ENCODE data around the gene GGNBP2. TPM values are rescaled to one million over a fixed set of nuclear protein-coding genes. Genes with fewer than 3 reads are reported as not detected.
A peak's percentile ranks its signal among the peaks of the same experiment; 100 is the strongest.

The GGNBP2 gene
- polyA plus RNA-seq, 3 donors: 76.7 to 95.9 (median 91.3) TPM

DNA sequence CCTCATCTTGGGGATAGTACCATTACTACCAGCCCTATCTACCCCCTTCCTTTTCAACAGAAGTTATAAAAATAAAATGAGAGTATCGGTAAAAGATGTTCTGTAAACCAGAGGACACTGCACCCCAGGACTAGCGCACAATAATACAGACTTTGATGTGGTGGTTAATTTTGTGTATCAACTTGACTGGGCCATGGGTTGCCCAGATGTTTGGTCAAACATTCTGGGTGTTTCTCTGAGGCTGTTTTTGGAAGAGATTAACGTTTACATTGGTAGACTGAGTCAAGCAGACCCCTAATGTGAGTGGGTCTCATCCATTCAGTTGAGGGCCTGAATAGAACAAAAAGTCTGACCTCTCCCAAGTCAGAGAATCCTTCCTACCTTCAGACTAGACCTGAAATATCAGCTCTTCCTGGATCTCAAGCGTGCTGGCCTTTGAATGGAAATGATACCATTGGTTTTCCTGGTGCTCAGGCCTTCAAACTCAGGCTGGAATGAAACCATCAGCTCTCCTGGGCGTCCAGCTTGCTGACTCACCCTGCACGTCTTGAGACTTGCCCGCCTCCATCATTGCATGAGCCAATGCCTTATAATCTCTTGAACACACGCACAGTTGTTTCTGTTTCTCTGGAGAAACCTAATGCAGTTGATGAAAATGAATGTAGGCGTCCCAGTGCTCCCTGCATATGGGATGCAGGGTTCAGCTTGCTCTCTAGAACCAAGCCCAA, 66.8 kb downstream of the GGNBP2 start:
- DNase-seq (ENCODE audit: extremely low read depth in 1 of 11, low read depth in 9 of 11, low spot score in 4 of 11): no peak

DNA sequence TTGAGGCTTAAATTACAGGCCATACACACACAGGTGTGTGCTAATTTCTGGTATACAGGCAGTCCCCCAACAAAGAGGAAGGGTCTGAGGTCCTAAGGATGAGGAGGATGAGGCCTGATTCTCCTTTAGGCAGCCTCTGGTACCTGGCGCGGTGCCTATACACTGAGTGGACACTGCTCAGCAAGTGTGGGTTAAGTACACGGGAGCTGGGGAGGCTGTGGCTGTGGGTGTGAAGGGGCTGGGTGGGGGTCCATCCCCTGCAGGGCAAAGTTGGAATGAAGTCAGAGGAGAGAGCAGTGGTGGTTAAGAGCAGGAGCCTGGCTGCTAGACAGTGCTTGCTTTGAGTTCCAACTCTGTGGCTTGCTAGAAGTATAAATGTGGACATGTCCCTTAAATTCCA, 67.6 kb downstream of the GGNBP2 start:
- no peak for DNase-seq (ENCODE audit: extremely low read depth in 1 of 11, low read depth in 9 of 11, low spot score in 4 of 11)

GRCh38 chr17:36613155-36613554, 68.4 kb downstream of the GGNBP2 start:
- no peak for DNase-seq (ENCODE audit: extremely low read depth in 1 of 11, low read depth in 9 of 11, low spot score in 4 of 11)

- DNase-seq (ENCODE audit: extremely low read depth in 1 of 11, low read depth in 9 of 11, low spot score in 4 of 11): no peak
These were observed 69.4 kb downstream of the GGNBP2 start for GRCh38 chr17:36614081-36614480.

GRCh38 chr17:36614933-36615332, 70.2 kb downstream of the GGNBP2 start:
- DNase-seq (ENCODE audit: extremely low read depth in 1 of 11, low read depth in 9 of 11, low spot score in 4 of 11): peak in 1 of 11 donors; percentile 57

GRCh38 chr17:36616061-36617029, 71.6 kb downstream of the GGNBP2 start:
- no peak for DNase-seq (ENCODE audit: extremely low read depth in 1 of 11, low read depth in 9 of 11, low spot score in 4 of 11)

DNA sequence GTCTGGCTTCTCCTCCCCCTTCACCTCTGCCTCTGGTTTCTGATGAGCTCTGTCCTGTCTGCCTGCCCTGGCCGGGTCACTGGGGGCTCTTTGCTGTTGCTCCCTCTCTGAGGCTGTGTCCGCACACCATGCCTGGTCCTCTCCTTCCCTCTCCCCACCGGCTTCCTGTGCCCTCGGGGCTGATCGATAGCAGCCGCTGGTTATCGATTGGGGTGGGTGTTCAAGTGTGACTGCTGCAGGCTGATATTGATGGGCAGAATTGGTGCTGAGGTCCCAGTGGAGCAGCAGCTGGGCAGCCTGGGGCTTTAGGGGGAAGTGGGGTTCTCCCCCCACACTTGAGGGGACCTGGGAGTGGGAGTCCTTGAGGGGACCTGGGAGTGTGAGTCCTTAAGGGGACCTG, 73.1 kb downstream of the GGNBP2 start:
- no peak for DNase-seq (ENCODE audit: extremely low read depth in 1 of 11, low read depth in 9 of 11, low spot score in 4 of 11)

- no peak for DNase-seq (ENCODE audit: extremely low read depth in 1 of 11, low read depth in 9 of 11, low spot score in 4 of 11)
These were observed 78.6 kb downstream of the GGNBP2 start for GRCh38 chr17:36623281-36623680.

- no peak for DNase-seq (ENCODE audit: extremely low read depth in 1 of 11, low read depth in 9 of 11, low spot score in 4 of 11)
These were observed 80.5 kb downstream of the GGNBP2 start for GRCh38 chr17:36625188-36625587.

- DNase-seq (ENCODE audit: extremely low read depth in 1 of 11, low read depth in 9 of 11, low spot score in 4 of 11): no peak
These were observed 82.4 kb downstream of the GGNBP2 start for GRCh38 chr17:36627101-36627500.

- no peak for DNase-seq (ENCODE audit: extremely low read depth in 1 of 11, low read depth in 9 of 11, low spot score in 4 of 11)
These were observed 83.9 kb downstream of the GGNBP2 start for GRCh38 chr17:36628576-36628975.

- peak in 5 of 11 donors; percentile 51 to 64 (median 60) for DNase-seq (ENCODE audit: extremely low read depth in 1 of 11, low read depth in 9 of 11, low spot score in 4 of 11)
These were observed 84.6 kb downstream of the GGNBP2 start for GRCh38 chr17:36629252-36629847.

DNA sequence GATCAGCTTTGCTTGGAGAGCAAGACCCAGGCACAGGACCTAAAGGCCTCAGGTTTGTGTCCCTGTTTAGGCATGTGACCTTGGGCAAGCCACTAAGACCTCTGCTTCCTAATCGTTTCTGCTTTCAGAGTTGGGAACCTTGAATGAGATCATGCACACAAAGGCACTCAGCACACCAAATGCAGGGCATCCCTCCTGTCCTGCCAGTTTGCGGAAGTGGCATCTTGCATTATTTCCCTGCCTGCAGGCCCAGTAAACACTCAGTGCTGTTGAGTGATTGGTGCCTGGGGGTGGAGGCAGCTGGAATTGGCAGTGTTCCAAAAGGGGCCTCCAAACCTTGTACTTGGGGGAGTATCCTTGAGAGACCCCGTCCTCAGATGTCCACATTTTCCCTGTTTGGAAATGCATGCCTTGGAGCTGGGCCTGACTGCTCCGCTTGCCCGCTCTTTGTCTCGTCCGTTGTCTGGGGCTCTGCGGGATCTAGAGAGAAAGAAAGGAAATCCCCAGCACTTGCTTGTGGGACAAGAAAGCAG, 85.3 kb downstream of the GGNBP2 start:
- DNase-seq (ENCODE audit: extremely low read depth in 1 of 11, low read depth in 9 of 11, low spot score in 4 of 11): no peak

GRCh38 chr17:36631022-36631421, 86.3 kb downstream of the GGNBP2 start:
- no peak for DNase-seq (ENCODE audit: extremely low read depth in 1 of 11, low read depth in 9 of 11, low spot score in 4 of 11)

DNA sequence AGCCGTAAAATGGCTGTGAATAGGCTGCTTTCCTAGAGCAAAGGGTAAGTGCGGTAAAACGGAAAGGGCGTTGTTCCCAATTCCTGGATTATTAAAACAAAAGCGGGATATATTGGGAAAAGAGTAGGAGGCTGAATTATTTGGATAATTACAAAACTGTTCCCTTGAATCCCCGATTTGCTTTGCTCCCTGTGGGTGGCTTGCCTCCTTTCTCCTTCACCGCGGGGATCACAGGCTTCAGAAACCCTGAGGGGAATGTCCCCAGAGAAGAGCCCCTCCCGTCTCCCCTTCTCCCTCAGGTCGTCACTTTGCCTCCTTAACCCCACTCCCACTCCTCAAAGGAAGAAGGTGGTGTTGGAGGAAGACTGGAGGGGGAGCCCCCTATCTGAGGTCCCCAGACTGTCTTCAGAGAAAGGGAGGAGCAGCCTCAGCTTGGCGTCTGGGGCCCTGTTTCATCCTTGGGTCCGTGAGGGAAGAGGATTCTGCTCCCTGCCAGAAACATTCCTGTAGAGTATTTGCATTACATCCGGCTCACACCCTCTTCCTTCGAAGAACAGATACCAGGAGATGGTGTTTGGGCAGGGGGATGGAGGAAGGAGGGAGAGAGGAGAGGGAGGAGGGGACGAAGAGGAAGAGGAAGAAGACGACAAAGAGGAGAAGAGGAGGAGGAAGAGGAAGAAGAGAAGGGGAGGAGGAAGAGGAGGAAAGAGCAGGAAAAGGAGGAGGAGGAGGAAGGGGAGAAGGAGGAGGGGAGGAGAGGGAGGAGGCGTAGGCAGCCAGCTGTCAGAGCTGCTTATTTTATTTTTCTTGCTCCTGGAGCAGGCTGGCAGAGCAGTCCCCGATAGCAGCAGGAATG, 88.4 kb downstream of the GGNBP2 start:
- DNase-seq (ENCODE audit: extremely low read depth in 1 of 11, low read depth in 9 of 11, low spot score in 4 of 11): no peak
